Measurements from ENCODE around the gene ROPN1L.
A peak's percentile ranks its signal among the peaks of the same experiment; 100 is the strongest.
"Not testable (repeated sequence)": the region's sequence is repeated elsewhere in the genome, so short reads cannot be mapped to it uniquely, and the experiment has no call there.

ROPN1L gene

GRCh38 chr5:10441083-10441991, at the start of gene ROPN1L:
Gene ROPN1L (plus strand): TSS chr5:10441879. CDS start chr5:10442168, 289 bp downstream.
- peak; percentile 90 for DNase-seq

GRCh38 chr5:10392567-10393328, 48.9 kb upstream of the ROPN1L start:
- DNase-seq = not testable (repeated sequence)

DNA sequence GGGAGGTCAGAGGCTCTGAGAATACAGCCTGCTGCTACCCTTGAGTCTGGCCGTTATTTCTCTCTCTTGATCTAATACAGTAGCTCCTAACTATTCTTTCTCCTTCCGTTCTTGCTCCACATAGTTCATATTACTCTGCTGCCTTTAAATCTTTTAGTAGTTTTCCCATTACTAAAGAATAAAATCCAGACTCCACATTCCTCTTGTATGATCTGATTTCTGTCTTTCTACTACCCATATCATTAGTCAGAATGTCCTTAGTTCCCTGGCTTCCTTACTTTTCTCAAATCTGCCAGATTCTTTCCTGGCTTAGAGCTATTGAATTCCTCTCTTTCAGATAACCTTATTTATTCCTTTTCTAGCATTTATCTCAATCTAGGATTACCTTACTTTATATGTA, 48.2 kb upstream of the ROPN1L start:
- DNase-seq = no peak

- DNase-seq = no peak
Measured at GRCh38 chr5:10396552-10396951, 45.1 kb upstream of the ROPN1L start.

GRCh38 chr5:10399839-10400238, 41.8 kb upstream of the ROPN1L start:
- DNase-seq = no peak

GRCh38 chr5:10400411-10400810, 41.3 kb upstream of the ROPN1L start:
- DNase-seq = no peak

DNA sequence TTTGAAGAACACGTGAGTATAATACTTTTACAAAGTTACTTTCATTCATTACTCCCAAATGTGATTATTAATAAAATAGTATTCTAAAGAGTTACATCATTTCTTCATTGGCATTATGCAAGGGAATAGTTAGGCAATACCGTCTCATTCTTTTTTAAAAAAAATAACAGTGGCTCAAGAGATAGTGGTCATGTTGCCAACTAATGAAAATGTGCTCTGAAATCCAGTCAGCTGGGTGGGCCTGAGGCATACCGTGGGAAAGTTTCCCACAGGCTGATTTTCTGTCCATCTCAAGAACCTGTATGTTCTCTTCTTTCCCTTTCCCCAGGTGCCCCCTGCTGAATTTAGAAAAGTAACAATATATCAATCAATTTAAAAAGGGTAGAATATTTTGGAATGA, 40.8 kb upstream of the ROPN1L start:
- no peak for DNase-seq

DNA sequence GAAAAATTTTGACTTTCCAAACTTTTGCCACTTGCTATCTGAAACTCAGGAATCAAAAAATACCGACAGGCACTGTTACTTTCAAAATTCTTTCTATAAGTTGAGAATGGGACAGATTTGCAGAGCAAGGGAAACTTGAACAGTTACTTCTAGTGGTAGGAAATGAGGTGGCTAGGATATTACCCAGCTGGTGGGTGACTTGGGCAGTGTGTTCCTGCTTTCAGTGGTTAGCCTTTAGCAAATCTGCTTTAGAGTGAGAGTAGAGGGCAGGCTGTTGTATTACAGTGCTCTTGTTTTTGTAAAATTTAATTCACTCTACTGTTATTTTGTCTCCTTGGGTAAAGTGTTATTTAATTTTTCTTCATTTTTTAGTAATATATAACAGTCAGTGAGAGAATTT, 40.2 kb upstream of the ROPN1L start:
- DNase-seq = no peak

GRCh38 chr5:10403829-10404228, 37.9 kb upstream of the ROPN1L start:
- DNase-seq = no peak

GRCh38 chr5:10406651-10407050, 35.0 kb upstream of the ROPN1L start:
- no peak for DNase-seq

DNA sequence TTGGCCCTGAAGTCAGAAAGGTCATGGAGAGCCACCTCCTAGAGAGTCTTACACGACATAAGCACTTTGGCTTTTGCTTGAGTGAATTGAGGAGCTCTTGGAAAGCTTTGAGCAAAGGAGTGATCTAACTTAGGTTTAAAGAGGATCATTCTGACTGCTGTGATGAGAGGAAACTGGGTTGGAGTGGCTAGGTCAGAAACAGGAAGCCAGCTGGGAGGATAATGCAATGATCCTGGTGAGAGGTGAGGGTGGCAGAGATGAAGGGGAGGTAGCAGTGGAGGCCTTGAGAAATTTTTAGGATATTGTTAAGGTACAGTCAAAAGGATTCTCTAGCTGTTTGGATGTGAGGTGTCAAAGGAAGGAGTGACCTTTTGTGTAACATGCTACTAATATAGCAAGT, 32.2 kb upstream of the ROPN1L start:
- no peak for DNase-seq

DNA sequence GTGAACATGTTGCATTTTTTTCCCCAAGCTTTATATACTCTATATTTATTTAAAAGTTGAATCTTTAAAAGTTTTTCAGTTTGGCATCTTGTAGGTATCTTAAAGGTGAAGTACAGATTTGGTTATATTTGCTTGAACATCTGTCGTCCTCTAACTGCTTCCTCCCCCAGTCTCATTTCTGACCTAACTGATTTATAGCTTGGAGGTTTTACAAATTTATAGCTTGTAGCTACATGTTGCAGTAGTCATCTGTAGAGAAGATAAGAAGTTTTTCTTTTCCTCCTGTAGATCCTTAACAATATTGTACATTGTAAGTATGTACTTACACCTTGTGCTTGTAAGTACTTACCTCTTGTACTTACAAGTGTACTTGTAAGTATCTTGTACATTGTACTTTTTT, 31.0 kb upstream of the ROPN1L start:
- DNase-seq = no peak

GRCh38 chr5:10411336-10411735, 30.3 kb upstream of the ROPN1L start:
- DNase-seq = no peak

- no peak for DNase-seq
Measured at GRCh38 chr5:10416868-10417267, 24.8 kb upstream of the ROPN1L start.

DNA sequence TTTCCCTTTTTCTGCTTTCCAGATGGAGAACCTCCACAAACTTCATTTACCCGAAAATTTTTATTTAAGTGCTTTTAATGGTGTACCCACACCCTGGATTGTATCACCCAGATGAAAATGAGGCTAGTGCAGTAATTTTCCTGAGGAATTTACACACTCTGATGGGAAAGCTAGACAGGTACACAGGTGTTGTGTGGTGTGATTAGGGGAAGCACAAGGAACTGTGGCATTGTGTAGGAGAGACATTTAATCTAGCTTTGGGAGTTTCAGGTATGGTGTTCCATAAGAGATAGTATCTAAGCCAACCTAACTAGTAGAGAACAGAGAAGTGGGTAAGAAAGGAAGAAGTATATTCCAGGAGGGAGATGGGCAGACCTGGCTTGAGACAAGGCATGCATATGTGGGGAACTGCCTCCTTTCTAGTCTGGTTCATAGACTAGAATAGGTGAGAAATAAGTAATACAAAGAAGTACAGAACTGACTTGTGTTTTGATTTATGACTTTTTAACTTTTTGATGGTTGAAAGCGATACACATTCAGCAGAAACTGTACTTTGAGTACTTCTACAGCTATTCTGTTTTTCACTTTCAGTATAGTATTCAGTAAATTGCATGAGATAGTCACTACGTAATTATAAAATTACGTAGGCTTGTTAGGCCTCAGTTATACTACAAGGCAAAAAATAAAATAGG, 22.9 kb upstream of the ROPN1L start:
- DNase-seq = no peak

- DNase-seq = no peak
Measured at GRCh38 chr5:10420468-10420867, 21.2 kb upstream of the ROPN1L start.

DNA sequence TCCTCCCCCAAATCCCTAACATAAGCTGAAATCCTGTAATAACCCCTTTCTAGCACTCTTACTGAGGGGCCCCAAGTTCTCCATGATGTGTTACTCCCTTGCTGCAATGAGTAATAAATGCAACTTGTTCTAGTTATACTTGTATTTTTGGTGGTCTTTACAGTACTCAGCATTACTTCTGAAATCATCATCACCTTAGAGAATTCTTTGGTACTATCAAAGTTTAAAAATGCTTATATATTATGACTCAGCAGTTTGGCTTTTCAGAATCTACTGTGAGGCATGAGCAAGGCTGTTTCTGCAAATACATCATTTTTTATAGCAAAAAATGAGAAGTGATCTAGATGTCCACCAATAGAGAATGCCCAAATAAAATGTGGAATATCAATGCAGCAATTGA, 20.7 kb upstream of the ROPN1L start:
- no peak for DNase-seq

DNA sequence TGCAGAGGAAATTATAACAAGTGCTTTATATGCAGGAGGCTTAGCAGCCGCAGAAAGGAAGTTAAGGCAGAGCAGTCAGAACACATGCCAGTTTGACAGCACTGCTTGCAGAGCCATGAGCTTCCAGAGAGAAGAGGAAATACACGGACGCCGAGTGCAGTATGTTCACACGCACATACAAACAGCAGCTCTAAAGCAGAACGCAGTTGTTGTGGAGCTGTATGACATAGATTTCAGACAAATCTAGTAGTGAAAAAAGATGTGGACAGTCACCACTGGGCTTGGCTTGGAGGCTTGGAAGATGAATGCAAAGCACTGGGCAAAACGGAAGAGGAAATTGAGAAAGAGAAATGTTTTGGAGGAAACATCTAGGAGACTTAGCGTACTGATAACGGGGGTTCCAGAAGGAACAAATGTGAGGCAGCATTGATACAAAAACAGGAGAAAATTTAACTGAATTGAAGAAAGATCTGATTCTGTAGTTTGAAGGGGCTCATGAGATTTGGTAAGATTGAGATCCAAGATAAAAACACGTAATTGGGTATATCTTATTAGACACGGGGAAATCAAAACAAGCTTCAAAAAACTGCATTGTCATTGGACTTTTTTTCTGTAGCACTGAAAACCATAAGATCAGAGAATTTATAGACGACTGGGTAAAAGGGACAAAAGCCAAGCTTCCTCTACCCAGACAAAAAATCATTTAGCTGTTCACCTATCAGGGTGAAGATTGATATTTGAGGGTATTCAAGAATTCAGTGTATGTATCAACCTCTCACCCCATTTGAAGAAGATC, 19.6 kb upstream of the ROPN1L start:
- DNase-seq = no peak

DNA sequence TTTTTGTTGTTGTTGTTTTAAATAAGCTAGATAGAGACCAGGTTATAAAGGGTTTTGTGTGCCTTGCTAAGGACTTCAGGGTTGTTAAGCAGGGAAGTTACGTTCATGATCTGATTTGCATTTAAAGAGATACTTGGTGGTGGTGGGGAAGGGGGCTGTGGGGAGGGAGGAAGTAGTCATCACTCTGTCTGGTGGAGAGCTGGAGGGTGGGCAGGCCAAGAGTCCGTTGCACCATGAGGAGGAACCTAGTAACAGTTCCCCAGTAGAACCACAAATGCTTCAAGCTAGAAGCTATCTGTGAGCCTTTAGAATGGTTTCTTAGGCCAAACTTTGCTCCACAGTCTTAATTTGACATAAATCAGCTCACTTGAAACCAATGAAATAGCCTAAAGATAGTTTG, 18.7 kb upstream of the ROPN1L start:
- no peak for DNase-seq

- DNase-seq = peak; percentile 37
Measured at GRCh38 chr5:10424124-10424731, 17.5 kb upstream of the ROPN1L start.

GRCh38 chr5:10427201-10427600, 14.5 kb upstream of the ROPN1L start:
- no peak for DNase-seq

DNA sequence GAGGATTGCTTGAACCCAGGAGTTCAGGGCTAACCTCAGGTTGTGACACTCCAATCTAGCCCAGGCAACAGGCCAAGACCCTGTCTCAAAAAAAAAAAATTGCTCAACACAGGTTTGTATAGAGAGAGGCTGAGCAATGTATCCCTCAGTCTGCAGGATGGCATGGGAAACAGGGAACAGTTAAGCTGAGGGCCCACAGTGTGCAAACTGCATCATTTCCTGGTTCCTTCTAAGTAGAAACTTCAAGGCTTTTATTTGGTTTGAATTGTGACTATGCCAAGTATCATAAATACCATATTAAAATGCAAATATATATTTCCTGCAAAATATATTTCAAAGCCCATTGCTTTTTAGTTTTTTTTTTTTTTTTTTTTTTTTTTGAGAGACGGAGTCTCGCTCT, 13.7 kb upstream of the ROPN1L start:
- no peak for DNase-seq
